IMR-90 (cell line): ENCODE results near the gene RNF212.

Source experiments
- RFX5 ChIP-seq: IDR thresholded peaks from 2 replicates; pipeline ENCODE4 v1.8.0; 2012; ENCODE audit warnings: low read depth, mild to moderate bottlenecking, low read length, moderate library complexity
- TF ChIP-seq, protein P1 (sequence below): conservative IDR thresholded peaks from 2 replicates; pipeline ENCODE4 v1.5.1; 2012; ENCODE audit warnings: mild to moderate bottlenecking, low read depth, low read length, improper control_type of control experiment

DNA sequence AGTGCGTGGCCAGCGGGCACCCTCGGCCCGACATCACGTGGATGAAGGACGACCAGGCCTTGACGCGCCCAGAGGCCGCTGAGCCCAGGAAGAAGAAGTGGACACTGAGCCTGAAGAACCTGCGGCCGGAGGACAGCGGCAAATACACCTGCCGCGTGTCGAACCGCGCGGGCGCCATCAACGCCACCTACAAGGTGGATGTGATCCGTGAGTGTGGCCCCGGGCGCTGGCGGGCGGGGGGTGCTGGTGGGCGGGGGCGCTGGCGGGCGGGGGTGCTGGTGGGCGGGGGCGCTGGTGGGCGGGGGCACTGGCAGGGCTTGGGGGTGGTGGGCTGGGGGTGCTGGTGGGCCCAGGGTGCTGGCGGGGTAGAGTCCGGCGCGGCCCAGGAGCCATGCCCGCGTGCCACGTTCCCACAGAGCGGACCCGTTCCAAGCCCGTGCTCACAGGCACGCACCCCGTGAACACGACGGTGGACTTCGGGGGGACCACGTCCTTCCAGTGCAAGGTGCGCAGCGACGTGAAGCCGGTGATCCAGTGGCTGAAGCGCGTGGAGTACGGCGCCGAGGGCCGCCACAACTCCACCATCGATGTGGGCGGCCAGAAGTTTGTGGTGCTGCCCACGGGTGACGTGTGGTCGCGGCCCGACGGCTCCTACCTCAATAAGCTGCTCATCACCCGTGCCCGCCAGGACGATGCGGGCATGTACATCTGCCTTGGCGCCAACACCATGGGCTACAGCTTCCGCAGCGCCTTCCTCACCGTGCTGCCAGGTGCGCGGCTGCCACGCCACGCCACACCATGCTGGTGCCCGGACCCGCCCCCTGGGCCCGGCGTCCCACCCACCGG is 89.2 kb downstream of the RNF212 start:
- no peak for TF ChIP-seq RFX5
- TF ChIP-seq, protein P1, sequence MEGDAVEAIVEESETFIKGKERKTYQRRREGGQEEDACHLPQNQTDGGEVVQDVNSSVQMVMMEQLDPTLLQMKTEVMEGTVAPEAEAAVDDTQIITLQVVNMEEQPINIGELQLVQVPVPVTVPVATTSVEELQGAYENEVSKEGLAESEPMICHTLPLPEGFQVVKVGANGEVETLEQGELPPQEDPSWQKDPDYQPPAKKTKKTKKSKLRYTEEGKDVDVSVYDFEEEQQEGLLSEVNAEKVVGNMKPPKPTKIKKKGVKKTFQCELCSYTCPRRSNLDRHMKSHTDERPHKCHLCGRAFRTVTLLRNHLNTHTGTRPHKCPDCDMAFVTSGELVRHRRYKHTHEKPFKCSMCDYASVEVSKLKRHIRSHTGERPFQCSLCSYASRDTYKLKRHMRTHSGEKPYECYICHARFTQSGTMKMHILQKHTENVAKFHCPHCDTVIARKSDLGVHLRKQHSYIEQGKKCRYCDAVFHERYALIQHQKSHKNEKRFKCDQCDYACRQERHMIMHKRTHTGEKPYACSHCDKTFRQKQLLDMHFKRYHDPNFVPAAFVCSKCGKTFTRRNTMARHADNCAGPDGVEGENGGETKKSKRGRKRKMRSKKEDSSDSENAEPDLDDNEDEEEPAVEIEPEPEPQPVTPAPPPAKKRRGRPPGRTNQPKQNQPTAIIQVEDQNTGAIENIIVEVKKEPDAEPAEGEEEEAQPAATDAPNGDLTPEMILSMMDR = no peak
